Vagina (tissue), 2 donors: ENCODE data around the gene SETD4.

Experiments
- CTCF ChIP-seq, 3 experiments: fragments of 450-650 bp in 2 of 3; fragments of 200-600 bp in 1 of 3; sonication (generic) in 1 of 3; IDR thresholded peaks; one replicate each; pipeline ENCODE4 v1.5.1; 2017 to 2019; ENCODE audit warnings: antibody characterized with exemption in 3 of 3, mild to moderate bottlenecking in 2 of 3, moderate library complexity in 2 of 3
- POLR2A ChIP-seq, 2 donors: fragments of 450-650 bp; IDR thresholded peaks; one replicate each; pipeline ENCODE4 v1.6.1; 2017; ENCODE audit warnings: antibody characterized with exemption in 2 of 2, mild to moderate bottlenecking in 2 of 2, moderate library complexity in 2 of 2
- POLR2AphosphoS5 ChIP-seq, 2 donors: sonication (generic); formaldehyde crosslinking; IDR thresholded peaks; one replicate each; pipeline ENCODE4 v1.9.0; 2017; ENCODE audit warnings: antibody characterized with exemption in 2 of 2, mild to moderate bottlenecking in 2 of 2, low read depth in 1 of 2; ENCODE audit not compliant: insufficient read depth in 1 of 2

- TF ChIP-seq POLR2A (IDR thresholded peaks at IDR 0.05) (no peak), CTCF (IDR thresholded peaks at IDR 0.05) (no peak), POLR2AphosphoS5 (IDR thresholded peaks at IDR 0.05; ENCODE audit: insufficient read depth in 1 of 2, low read depth in 1 of 2) (no peak)
Measured at GRCh38 chr21:36024782-36025181, 35.5 kb downstream of the SETD4 start.
